GM19438 (cell line): ENCODE measurements around the gene IFI44.

Experiments used
- ATAC-seq: cut with Tn5 transposase; IDR thresholded peaks from one replicate; pipeline ENCODE4 v1.9.1; 2021; ENCODE audit warnings: low read depth; ENCODE audit not compliant: unreplicated experiment

IFI44 gene

DNA sequence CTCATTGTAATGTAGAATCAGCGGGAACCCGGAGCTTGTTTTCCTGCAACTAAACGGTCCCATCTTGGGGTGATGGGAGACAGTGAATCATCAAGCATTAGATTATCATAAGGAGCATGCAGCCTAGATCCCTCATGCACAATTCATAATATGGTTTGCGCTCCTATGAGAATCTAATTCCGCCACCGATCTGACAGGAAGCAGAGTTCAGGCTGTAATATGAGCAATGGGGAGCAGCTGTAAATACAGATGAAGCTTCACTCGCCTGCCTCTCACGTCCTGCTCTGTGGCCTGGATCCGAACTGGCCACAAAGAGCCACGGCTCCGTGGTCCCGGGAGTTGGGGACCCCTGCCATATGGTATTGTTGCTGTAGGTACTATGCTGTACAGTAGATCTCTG is 1.6 kb downstream of the IFI44 start:
- peak; percentile 46 for ATAC-seq

GRCh38 chr1:78652019-78652560 is 2.5 kb downstream of the IFI44 start:
- no peak for ATAC-seq

- ATAC-seq = no peak
Observed at GRCh38 chr1:78658901-78659300, 9.3 kb downstream of the IFI44 start.

DNA sequence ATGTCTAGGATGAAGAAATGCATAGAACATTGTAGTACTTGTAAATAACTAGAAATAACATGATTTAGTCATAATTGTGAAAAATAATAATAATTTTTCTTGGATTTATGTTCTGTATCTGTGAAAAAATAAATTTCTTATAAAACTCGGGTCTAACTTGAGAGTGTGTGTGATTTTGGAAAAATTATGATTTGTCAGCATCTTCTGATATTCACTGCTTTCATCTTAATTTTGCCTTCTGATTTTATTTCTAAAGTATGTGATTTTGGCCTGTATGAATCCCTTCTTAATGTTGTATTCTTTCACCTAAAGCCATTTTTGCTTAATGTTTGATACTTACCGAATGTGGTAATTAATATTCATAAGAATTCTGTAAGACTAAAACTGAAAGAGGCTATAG is 14.3 kb downstream of the IFI44 start:
- no peak for ATAC-seq

GRCh38 chr1:78664763-78665162 is 15.1 kb downstream of the IFI44 start:
- no peak for ATAC-seq

DNA sequence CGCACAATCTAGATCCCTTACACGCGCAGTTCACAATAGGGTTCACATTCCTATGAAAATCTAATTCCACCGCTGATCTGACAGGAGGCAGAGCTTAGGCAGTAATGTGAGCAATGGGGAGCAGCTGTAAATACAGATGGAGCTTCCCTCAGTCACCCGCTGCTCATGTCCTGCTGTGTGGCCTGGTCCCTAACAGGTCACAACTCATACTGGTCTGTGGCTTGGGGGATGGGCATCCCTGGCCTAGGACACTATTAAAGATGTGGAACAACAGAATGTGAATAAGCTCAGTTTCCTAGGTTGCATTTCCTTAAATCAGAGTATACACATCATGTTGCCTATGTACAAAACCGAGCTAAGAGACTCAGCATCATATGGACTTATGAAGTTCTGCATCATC is 16.2 kb downstream of the IFI44 start:
- ATAC-seq = no peak

DNA sequence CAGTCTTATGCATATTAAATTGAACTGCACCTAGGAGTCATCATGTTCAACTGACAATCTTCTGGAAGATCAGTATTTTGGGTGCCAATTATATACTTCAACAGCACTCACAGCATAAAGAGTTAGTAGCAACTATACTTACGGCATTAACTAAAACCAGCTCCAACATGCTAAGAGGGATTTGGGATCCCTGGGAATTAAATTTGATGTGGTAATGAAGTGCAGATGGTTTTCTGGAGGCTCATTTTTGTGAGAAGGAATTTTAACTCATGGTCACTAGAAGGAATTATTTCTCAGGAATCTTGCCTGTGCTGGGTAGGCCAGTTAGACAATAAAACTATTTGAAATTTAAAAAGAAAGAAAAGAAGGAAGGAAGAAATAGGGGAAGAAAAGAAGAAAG is 18.3 kb downstream of the IFI44 start:
- no peak for ATAC-seq

GRCh38 chr1:78668427-78668826 is 18.8 kb downstream of the IFI44 start:
- ATAC-seq = no peak

GRCh38 chr1:78672428-78672827 is 22.8 kb downstream of the IFI44 start:
- ATAC-seq = no peak

DNA sequence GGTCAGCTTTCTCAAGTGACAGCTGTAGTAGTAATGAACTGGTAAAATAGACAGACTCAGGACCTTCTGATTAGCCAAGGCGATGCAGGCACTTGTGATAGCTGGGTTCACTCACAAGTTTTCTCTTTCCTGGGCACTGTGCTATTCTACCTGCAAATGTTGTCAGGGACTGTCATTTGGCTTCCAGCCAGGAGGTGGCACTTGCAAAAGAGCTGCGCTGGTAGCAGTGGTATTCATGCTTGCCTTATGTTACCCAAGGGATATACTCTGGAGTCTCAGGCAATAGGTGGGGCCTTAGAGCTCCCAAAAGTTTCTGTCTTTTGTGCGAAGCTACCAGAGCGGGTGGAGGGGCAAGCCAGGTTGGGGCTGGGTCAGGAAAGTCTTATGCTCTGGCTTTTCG is 23.5 kb downstream of the IFI44 start:
- no peak for ATAC-seq

GRCh38 chr1:78676347-78676982 is 26.8 kb downstream of the IFI44 start:
- ATAC-seq = no peak

DNA sequence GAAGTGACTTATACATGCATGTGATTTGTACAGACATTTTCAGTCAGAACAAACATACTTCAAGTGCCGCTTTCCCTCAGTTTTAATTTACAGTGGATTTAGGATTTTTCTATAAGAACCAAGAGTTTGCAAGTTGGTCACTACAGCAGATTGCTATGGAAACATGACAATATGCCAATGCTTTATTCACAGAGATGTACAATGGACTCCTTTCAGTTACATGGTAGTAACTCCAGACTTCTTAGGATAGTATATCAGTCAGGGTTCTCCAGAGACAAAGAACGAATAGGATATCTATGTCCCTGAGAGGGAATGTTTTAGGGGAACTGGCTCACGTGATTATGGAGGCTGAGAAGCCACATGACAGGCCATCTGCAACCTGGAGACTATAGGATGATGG is 27.4 kb downstream of the IFI44 start:
- no peak for ATAC-seq

DNA sequence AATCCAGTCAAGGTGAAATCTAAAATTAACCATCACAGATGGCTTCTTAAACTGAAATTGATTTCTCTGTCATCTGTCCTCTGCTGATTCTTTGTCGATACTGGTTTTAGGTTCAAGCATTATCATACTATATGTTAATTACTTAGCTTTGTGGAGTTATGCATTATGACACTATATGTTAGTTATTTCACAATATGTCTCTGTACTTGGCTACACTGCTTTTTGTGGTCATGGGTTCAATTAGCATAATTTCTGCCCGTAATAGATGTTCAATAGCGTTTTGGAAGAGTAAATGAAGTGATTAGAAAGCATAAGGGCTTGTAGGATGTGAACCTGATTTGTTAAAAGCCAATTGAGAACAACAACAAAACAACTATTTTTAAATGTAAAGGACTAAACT is 28.2 kb downstream of the IFI44 start:
- ATAC-seq = no peak

DNA sequence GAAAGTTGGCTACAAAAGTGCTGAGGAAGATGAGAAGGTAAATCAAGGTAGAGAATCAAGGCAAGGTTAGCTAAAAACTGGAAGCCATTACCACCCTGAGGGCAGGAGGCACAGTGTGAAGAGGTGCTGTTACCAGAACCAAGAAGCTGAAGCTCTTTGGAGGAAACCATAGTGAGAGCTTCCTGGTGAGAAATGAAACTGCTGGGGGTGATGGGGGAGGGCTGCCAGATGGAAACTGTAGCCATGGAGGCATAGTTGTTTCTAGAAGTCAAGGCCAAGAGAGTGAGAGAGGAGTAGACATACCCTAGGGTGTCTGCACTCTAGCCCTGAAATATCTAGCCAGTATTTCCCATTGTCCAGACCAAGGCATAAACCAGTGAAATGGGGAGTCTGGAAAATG is 28.7 kb downstream of the IFI44 start:
- ATAC-seq = peak; percentile 78

DNA sequence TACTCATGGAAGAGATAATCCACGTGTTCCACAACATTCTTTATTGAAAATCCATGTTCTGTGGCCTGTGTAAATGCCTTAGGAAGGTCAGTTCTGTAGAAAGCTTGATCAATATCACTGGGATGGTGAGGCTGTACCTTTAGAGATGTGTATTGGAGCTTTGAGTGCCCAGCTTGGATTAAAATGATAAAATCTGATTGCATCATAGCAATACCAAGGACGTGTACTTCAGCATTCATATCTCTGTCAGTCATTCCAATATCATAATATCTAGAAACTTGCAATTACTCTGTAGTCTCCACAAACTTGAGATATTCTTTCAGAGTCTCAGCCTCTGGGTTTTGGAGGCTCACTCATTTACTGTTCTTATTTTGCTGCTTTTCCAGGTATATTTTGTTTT is 31.6 kb downstream of the IFI44 start:
- ATAC-seq = no peak

- ATAC-seq = no peak
Observed at GRCh38 chr1:78682496-78682895, 32.9 kb downstream of the IFI44 start.

DNA sequence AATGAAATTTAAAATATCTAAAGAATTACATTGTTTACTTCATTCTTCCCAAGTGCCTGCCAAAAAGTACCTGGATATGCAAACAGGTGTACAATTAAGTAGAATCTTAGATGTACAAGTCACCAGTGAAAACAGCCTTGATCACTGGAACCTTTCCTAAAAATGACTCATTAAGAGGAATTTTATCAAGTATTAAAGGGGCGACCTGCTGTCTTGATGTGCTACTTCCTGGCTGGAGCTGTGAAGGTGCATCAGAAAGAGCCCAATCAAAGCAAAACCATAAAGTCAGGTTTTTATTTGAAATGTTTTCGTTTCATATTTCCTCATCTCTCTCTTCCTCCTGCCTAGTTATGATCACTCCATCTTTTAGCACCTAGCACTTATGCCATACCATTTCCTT is 33.4 kb downstream of the IFI44 start:
- ATAC-seq = no peak

DNA sequence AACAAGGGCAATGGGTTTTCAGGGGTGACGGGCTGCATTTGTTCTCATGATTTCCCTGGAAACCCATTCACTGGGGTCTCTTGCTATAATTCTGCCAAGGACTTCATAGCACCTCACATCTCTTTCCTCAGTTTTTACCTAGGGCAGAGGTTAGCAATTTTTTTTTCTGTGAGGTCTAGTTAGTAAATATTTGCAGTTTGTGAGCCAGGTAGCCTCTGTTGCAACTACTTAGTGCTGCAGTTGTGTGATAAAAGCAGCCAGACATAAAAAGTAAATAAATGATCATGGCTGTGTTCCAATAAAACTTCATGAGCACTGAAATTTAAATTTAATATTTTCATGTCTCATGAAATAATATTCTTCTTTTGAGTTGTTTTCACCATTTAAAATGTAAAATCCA is 37.7 kb downstream of the IFI44 start:
- no peak for ATAC-seq

DNA sequence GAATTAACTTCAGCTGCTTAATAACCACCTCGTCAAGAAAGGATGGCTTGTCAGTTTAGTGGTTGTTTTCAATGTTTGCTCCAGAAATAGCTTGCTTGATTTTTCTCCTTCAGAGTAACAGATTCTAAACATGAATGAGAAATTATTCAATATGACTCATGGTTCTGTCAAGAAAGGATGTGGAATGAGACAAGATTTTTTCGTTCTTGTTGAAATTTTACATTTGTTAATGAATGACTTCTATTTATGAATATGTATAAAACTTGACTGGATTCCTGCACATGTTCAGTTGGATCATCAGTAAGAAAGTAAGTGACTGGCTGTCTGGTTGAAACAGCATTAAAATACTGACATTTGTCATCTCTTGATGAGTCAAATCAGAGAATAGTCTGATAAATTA is 38.3 kb downstream of the IFI44 start:
- no peak for ATAC-seq

GRCh38 chr1:78688697-78689096 is 39.1 kb downstream of the IFI44 start:
- no peak for ATAC-seq

DNA sequence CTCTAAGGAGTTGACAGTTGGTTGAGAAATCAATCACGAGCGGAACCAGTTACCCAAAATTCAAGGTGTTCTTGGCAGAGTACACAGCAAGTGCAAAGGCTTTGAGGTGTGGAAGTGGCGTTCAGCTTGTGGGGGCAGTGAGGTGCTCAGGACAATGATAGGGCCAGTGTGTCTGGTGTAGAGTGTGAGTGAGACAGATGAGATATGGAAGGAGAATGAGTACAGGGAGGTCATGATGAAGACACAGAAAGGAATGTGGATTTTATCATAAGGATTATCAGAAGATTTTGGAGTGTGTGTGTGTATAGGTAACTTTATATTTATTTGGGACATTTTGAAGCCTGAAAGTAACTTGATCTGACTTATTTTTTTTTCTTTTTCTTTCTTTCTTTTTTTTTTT is 40.9 kb downstream of the IFI44 start:
- ATAC-seq = no peak

- ATAC-seq = no peak
Observed at GRCh38 chr1:78691995-78692747, 42.5 kb downstream of the IFI44 start.
